GM21515 (cell line): ENCODE results near the gene MACROD2.

ENCODE experiments used
- ATAC-seq: cut with Tn5 transposase; IDR thresholded peaks from one replicate; pipeline ENCODE4 v1.9.1; 2021; ENCODE audit not compliant: unreplicated experiment

MACROD2 gene

DNA sequence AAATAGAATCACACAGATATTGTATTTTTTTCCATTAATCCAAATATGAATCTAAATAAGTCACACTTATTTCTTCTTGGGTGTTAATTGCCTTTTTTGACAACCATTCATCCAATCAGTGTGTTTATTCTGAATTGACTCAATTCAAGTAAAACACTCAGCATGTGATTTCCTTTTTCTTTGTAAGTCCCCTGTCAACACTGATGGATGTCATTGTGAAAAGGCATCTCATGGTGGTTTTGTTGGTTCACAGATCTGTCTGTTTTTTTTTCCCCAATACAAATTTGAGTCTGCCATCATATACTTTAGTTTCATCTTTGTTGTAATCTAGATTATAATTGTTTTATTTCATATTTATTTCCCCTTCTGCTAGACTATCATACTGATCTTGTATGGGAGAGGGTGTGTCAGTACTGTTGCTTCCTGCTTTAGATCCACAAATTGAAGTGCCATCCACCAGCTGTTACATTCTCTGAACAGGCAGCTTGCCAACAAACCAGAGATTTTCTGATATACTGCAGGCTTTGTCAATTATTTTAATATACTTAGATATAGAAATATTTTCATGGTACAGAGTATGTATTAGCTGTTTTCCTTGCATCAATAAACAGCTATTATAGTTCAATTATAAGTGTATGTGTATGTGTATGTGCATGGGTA lies 406.3 kb downstream of the MACROD2 start:
- no peak for ATAC-seq

DNA sequence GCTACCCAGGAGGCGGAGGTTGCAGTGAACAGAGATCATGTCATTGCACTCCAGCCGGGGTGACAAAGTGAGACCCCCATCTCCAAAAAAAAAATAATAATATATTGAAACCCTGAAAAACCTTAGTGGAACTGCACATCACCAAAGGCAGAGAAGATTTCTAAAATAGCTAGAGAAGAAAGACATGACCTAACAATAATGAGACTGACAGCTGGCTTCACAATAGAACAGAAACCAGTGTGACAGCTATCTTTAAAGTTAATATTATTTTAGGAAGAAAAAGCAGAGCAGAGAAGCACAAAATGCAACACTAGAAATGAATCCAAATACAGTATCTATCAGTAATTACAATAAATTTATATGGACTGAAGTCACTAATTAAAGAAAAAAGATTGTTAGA lies 409.2 kb downstream of the MACROD2 start:
- no peak for ATAC-seq

DNA sequence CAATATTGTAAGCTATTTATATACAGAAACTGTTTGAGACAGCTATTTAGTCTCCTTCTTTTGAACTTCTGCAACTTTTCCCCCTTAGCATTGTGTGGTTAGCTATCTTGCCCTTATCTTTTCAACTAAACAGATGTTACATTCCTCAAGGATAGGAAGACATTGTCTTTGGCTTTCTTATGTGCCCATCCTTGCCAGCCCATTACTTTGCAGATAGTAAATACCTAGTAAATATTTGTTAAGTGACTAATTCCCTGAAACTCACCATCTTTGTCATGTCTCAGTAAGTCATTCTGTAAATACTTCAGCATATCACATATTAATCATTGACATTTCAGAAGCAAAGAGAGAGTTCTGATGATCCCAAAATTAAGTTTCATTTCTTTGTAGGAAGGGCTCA lies 411.2 kb downstream of the MACROD2 start:
- no peak for ATAC-seq

DNA sequence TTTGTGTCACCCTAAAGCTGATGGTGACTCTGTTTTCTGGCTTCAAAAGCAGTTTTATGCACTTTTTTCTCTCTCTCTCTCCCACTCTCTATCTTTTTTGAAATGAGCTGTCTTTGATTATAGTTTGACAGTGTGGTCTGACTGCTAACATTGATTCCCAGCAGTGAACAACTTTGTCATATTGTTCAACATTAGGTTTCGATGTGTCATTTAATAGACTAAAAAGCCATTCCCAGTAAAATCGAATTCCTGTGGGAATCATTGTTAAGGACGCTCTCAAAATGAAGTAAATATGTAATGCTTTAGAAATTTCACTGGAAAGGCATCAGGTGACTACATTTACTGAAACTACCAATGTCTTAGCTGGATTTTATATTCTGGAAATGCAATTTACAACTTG lies 412.0 kb downstream of the MACROD2 start:
- ATAC-seq: no peak

DNA sequence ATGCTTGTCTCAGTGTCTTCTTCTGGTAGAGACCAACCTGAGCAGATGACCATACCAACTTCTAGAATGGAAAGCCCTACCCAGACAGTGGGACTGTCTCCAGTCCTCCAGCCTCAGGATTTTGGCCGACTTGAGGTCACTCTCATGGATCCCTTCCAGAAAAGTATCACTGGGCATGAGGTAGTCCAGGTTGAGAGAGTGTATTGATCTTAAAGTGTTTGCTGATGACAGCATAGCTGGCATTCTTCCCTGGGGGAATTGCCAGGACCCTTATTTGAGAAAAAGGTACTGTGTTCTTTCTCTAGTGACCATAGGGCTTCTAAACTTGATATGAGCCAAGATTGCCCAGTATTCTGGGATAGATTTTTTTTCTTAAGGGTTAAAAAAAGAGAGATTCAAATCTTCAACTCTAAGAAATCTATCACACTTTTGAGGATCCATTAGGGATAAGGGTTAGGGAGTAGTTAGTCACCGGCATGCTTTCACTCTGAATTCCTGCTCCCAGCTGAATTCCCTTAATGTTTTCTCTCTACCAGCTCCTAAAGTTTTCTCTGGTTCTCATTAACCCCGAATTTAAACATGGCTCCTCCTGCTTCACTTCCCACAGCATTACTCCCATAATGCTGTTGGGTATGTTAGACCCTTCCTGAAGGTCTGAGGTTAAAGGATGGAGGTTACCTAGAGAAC lies 415.7 kb downstream of the MACROD2 start:
- no peak for ATAC-seq

DNA sequence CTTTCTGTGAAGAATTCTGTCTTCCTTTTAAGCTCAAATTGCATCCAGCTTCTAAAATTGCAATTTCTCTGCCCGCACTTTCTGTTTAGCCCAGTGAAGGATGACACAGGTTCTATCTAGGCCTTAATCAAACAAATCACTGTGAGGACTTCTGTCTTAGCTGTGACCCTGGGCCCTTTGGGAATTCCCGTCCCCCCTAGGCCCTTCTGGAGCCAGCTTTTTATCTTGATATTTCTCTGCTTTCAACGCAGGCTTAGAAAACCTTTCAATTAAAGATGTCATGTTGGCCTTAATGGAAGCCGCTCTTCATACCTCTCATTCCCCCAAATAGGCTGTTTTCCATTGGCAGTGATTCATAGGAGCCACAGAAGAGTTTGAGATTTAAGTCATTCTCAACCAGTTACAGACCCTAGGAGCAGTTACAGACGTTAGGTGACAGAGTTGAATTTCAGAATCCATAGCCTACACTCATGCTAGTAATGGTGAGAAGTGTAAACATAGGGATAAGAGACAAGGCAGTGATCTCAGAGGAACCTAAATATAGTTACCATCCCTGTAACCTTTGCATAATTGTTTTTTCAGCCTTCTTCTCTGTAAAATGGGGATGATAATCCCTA lies 416.9 kb downstream of the MACROD2 start:
- ATAC-seq: no peak

DNA sequence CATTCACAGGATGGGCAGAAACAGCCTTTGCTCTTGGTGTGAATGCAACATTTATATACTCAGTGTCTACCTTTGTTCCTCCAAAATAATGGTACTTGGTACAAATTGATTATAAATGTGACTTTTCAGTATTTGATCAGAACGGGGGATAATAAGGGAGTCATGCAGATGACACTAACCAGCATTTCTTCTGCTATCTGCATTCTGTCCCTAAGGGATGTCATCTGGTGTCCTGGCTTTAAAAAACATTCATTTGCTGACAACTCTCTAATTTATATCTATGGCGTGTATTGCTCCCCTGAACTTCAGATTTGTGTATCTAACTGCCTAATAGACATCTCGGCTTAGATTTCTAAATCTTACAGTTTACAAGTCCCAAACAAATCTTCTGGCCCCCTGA lies 418.5 kb downstream of the MACROD2 start:
- no peak for ATAC-seq

DNA sequence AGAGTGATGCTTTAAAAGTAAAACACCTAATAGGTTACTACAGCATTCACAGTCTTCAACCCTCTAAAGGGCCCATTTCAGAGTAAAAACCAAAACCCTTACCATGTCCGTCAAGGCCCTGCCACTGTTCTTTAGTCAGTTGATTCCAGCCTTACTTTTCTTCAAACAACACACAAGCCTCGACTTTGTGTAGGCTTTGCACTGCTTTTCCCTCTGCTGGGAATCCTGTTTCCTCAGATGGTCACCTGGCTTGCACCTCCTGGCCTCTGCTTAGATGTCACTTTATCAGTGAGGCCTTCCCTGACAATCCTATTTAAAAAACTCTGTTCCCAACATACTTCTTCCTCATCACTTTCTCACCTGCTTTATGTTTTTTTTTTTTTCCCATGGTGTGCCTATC lies 419.2 kb downstream of the MACROD2 start:
- no peak for ATAC-seq

DNA sequence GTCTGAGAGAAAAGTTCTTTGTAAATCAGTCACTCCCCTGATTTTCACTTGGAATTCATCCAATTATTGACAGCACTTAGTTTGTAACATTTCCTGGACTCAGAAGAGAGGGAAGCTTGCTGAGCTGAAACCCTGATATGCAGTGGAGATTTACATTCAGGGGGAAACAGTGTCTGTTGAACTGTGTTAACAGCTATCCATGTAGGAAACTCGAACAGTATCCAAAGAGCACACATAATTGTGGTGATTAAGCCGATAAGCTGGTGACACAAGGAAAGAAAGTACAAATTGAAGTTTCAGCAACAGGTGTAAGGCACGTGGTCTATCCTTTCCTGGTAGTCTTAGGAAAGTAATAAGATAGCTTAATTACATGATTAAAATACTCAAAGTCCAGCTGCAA lies 420.2 kb downstream of the MACROD2 start:
- ATAC-seq: no peak

DNA sequence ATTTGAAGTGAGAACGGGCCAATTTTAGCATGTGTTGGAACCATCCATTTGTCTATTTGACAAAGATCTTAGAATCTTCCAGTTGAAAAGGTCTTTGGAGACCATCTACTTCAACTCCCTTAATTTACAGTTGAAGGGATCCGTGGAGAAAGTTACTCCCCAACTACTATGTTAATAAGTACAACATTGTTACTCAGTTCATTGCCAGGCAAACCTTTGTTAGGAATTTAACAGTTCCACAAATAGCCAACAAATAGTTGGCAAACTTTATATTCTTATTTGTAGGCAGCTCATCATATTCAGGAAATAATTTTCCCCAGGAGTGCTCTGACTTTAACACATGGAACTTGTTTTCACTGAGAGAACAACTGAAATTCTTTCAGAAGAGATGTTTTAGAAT lies 423.1 kb downstream of the MACROD2 start:
- ATAC-seq: no peak

DNA sequence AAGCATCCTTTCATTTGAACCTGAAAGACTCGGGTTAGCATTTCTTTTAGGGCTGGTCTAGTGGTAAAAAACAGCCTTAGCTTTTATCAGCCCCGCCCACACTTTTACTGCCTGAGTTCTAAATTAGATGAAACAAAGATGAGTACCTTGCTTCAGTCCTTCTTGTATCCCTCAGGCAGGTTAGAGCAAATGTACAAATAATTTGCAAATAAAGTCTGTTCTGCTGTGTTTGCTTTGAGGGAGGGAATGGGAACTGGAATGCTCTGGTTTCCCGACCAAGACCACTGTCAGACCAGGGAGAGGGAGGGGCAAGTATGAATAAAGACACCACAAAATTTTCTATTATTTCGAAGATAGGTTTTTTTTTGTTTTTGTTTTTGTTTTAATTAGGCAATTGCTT lies 427.6 kb downstream of the MACROD2 start:
- ATAC-seq: no peak

DNA sequence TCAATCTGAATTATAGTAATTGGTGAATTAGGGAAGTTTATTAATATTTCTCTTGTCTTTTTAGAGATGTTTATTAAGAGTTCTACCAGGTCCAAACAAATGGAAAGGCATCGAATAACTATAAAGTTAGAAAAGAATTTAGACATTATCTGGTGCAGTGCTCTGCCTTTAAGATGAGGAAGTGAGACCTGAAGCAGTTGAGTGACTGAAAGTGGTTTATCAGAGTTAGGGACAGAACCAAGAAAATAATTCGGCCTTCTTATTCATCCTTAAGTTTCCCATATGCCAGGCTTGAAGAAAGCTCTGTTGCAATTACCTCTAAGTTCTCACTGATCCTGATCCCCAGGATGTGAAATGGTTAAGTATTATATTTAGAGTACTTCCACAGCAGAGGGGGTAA lies 436.3 kb downstream of the MACROD2 start:
- no peak for ATAC-seq

DNA sequence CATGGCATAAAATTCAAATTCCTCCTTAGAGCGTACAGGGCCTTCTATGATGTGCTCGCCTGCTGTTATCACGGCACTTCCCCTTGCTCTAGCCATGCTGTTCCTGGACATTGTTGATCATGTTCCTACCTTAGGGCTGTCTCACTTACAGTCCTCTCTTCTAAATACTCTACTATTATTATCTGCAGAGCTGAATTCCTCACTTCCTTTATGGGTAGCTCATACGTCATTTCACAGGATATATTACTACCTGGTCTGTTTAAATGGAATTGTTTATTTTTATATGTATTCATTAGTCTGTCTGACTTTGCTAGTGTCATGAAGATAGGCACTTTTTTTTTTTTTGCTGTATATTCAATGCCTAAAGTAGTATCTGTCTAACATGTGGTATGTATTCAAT lies 436.8 kb downstream of the MACROD2 start:
- no peak for ATAC-seq

DNA sequence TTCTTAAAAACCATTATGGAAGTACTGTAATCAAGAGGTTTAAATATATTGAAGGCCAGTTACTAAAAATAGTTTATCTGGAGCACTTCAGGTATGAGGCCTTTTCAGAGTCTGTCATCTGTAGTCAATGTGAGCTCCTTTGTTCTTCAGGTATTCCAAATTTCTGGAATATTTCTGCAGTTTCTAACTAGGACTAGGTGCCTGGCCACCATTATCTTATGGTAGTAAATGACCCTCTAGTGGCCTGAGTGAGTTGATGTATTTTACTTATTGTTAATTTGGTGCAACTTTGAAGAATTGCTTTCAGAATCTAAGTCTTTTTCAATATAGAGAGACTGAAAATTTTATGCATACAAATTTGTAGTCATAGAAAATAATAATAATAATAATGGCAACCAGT lies 437.3 kb downstream of the MACROD2 start:
- no peak for ATAC-seq

DNA sequence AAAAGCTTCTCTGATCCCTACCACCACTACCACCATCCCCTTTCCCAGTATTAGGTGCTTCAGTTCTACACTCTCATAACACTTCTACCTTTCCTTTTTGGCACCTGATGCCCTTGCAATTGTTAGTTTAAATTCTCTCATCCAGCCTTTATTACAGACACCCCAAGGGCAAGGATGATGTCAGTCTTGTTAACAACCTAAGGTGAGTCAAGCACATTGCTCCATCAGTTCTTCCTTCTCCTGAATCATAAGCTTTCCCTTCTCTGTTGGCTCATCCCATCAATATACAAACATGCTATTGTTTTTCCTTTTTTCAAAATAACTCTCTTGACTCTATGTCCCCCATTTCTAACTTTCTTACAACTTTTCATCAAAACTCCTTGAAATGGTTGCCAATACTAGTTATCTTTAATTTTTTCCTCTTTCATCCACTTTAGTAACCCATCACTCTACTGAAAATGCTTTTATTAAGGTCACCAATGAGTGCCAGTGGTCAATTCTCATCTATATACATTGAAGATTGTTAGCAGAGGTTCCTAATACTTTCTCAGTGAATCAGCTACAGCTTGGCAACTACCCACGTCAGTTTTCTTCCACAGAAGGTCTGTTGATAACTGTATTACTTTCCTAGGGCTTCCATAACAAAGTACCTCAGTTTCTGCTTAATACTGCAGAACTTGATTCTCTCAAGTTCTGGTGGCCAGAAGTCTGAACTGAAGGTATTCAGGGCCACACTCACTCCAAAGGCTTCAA lies 439.2 kb downstream of the MACROD2 start:
- ATAC-seq: no peak

DNA sequence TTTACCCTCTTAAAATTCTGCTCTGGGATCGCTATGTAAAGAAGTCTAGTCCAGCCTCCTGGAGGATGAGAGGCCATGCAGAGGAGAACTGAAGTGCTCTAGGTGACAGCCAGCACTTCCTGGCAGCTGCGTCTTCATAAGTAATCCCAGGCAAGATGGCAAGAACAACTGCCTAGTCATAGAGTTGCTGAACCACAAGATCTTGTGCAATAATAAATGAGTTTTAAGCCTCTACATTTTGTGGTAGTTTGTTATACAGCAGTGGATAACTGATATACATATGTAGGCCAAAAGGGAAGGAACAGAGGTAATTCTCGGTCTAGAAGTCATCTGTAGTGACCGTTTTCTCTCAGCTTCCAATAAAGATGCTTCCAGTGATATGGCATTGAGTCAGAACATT lies 445.9 kb downstream of the MACROD2 start:
- no peak for ATAC-seq

DNA sequence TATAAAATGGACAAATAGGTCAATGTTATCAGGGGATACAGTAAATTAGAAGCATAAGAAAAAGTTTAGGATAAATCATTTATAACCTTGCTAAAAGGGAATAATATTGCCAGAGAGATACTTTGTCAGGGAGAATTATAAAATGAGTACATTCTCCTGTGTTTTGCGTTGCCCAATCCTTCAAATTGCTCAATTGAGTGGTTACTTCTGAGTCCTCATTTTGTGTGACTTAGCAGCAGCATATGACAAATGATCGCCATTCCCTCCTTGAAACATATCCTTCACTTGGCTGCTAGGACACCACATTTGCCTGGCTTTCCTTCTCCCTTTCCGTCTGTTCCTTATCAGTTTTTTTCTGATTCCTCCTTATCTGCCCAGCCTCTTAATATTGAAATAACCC lies 448.8 kb downstream of the MACROD2 start:
- no peak for ATAC-seq

DNA sequence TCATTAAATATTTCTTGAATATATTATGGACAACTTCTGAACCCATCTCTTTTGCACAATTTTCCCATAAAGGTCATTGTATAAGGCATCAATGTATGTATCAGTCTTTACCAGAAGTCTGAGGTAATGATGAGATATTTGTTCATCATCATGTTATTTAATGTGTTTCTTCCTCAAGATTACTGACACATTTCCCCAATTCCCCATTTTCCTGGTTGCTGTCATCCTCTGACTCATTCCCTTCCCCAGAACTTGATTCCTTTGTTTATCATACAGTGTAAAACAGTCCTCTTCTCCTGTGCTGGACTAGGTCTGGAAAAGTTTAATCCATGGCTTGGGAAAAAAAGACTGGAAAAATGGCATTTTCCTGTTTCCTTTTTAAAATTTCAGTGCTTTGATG lies 450.0 kb downstream of the MACROD2 start:
- ATAC-seq: no peak

DNA sequence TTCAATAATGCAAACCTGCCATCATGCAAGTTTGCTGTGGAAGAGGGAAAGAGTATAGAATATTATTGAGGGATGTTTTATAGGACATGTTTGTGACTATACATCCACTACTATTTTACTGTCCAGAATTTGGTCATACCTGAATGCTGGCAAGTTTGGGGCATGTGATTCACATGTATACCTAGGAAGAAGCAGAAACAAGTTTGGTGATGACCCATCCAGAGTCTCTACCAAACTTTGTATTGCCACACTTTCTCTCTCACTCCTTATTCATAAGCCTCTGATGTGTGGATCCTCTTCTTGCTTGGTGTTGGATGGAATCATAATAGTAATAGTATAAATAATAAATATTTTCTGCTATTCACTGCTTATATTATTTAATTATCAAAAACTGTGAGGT lies 450.6 kb downstream of the MACROD2 start:
- no peak for ATAC-seq

DNA sequence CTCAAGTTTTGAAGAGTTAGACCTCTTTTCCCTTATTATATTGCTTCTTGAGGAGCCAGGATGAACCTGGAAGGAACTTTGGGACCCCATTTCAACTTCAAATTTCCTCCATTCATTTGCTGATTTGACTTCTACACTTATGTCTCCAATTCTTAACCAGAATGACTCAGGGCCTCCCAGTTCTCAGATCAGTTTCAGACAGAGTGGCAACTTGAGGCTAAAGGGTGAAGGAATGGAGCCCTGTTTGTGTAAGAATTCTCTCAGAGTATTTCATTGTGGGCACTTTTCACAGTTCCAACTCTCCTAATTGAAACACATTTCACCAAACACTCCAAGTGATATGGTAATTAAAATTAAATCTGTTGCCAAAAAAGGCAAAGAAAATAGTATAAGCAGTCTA lies 451.1 kb downstream of the MACROD2 start:
- no peak for ATAC-seq

DNA sequence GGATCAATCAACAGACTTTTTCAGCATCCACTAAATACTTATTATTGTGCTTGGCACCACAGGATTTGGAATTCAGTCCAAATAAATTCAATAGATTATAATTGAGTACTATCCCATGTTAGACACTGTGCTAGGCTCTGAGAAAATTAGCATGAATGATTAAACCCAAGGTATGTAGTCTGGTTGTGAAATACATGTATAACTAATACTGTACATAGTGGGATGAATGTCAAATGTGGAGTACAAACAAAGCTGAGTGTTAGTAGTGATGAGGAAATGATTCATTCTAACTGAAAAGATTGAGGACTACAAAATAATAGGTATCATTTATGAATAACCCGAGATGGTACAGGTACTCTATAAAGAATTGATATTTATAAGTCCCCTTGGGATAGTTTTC lies 454.0 kb downstream of the MACROD2 start:
- no peak for ATAC-seq

DNA sequence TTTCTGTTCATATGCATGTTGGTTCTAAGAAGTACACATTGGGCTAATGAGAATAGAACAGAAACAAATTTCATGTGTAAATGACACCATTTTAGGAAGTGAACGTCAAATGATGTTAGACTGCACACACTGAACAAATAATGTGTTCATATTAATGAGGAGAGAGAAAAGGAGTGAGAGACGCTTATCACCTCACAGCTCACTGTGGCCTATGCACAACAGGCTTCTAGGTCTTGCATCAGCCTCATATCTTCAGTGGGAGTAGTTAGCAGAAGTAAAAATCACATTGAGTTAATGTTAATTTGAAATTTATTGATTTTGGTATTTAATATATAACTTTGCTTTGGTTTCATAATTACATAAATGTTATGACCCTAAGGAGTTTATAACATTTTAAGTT lies 454.9 kb downstream of the MACROD2 start:
- ATAC-seq: no peak
